ENCODE measurements around the gene CCDC33.

Gene CCDC33

DNA sequence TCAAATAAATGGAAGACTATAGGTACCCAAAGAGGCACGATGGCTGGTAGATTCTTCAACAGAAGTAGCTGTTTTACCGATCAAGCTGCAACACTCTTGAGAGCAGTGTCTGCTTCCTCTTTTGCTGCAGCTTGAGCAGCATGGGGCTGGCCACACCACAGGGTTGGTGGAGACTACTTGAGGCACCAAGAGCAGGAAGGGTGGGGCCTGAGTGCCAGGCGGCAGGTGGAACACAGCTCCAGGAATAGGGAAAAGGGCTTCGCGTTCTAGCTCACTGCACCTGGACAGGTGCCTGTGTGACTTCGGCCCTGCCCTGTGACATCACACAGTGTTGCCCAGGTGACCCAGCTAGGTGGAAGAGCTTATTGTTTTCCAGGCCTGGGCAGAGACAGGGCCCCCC, at the start of gene CCDC33:
TSS of gene CCDC33 (plus strand) at position 365 of the 400 bp plus-strand sequence. CDS start 394 bp downstream, outside the sequence.
- no peak within 1 kb of the TSS for H3K4me3 ChIP-seq (ENCODE audit: low read depth, low read length)
- DNase-seq (ENCODE audit: low read depth), result no peak
- no peak for TF ChIP-seq CTCF (conservative IDR thresholded peaks at IDR 0.05; ENCODE audit: low read depth, low read length)

DNA sequence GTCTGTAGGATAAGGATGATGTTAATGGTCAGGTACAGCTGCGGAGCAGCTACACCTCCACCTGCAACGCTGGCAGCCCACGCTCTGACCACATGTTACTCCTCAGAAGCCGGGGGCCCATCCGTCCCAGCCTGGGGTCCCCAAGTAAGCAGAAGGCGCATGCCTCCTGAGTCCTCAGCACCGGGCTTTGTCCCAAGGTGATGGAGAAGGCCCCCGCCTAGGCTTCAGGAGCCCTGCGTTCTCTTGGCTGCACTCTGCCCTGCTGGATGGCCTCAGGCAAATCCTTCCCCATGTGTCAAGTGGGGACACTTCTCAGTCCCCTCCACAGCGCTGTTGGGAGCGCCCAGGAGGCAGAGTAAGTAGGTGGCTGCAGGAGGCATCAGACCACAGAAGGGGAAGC, 47.9 kb upstream of the CCDC33 start:
- no peak for DNase-seq (ENCODE audit: low read depth)
- no peak overlapping the region for H3K4me3 ChIP-seq (ENCODE audit: low read depth, low read length)
- TF ChIP-seq CTCF (conservative IDR thresholded peaks at IDR 0.05; ENCODE audit: low read depth, low read length), result no peak

GRCh38 chr15:74191798-74192197, 44.3 kb upstream of the CCDC33 start:
- no peak overlapping the region for H3K4me3 ChIP-seq (ENCODE audit: low read depth, low read length)
- TF ChIP-seq CTCF (conservative IDR thresholded peaks at IDR 0.05; ENCODE audit: low read depth, low read length), result no peak
- DNase-seq (ENCODE audit: low read depth), result no peak

DNA sequence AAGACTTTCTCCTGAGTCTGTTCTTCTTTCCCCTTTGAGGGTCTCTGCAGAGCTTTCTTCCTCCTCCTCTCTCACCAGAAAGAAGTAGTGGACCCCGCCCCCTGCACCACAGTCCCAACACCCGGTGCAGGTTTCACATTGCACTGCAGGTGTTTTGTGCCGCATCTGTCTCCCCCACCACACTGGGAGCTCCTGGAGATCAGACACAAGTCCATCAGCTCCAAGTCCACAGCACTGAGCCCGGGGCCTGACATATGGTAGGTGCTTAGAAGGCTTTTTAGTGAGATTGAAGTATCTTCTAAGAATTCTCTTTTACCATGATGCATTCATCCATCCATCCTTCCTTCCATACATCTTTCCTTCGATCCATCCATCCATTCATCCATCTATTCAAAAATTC, 43.4 kb upstream of the CCDC33 start:
- no peak for DNase-seq (ENCODE audit: low read depth)
- TF ChIP-seq CTCF (conservative IDR thresholded peaks at IDR 0.05; ENCODE audit: low read depth, low read length), result no peak
- no peak overlapping the region for H3K4me3 ChIP-seq (ENCODE audit: low read depth, low read length)

GRCh38 chr15:74193299-74193718, 42.8 kb upstream of the CCDC33 start:
- TF ChIP-seq CTCF (conservative IDR thresholded peaks at IDR 0.05; ENCODE audit: low read depth, low read length), result no peak
- DNase-seq (ENCODE audit: low read depth), result peak; percentile 74
- no peak overlapping the region for H3K4me3 ChIP-seq (ENCODE audit: low read depth, low read length)

- no peak for TF ChIP-seq CTCF (conservative IDR thresholded peaks at IDR 0.05; ENCODE audit: low read depth, low read length)
- H3K4me3 ChIP-seq (ENCODE audit: low read depth, low read length), result no peak overlapping the region
- DNase-seq (ENCODE audit: low read depth), result no peak
These were observed 42.2 kb upstream of the CCDC33 start for GRCh38 chr15:74193905-74194304.
